Measurements from ENCODE around the gene SATB2.

SATB2 gene

DNA sequence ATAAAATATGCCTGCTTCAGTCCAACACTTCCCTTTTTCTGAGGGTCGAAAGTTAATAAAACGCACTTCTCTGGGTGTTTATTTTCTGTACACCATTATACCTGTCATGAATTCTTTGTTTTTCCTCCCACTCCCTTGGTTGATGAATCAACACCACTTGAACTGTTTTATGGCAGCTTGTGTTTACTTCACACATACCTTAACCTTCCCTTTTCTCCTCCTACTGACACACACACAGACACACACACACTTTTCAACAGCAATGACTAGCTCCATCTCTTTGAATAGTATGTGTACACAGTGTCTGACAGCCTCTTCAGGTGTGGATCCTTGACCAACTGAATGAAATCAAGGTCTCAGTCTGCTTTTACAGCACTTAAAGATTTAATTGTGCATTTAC, 91.3 kb downstream of the SATB2 start:
- TF ChIP-seq, protein P1, sequence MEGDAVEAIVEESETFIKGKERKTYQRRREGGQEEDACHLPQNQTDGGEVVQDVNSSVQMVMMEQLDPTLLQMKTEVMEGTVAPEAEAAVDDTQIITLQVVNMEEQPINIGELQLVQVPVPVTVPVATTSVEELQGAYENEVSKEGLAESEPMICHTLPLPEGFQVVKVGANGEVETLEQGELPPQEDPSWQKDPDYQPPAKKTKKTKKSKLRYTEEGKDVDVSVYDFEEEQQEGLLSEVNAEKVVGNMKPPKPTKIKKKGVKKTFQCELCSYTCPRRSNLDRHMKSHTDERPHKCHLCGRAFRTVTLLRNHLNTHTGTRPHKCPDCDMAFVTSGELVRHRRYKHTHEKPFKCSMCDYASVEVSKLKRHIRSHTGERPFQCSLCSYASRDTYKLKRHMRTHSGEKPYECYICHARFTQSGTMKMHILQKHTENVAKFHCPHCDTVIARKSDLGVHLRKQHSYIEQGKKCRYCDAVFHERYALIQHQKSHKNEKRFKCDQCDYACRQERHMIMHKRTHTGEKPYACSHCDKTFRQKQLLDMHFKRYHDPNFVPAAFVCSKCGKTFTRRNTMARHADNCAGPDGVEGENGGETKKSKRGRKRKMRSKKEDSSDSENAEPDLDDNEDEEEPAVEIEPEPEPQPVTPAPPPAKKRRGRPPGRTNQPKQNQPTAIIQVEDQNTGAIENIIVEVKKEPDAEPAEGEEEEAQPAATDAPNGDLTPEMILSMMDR (IDR thresholded peaks at IDR 0.05; ENCODE audit: low read depth, low read length): no peak
- no peaks in the 10 kb centered on the region for H3K36me3 ChIP-seq
- H3K4me1 ChIP-seq: peaks cover 7% of the 10 kb centered on the region
- H3K27me3 ChIP-seq: no peaks in the 10 kb centered on the region
- no peak overlapping the region for H3K4me3 ChIP-seq (ENCODE audit: low read depth, low read length)
- DNase-seq: no peak
- no peaks in the 10 kb centered on the region for H3K9me3 ChIP-seq

- Histone ChIP-seq H3K4me1 (peaks cover 4% of the 10 kb centered on the region), H3K36me3 (no peaks in the 10 kb centered on the region), H3K27me3 (no peaks in the 10 kb centered on the region), H3K4me3 (ENCODE audit: low read depth, low read length) (no peak overlapping the region), H3K9me3 (no peaks in the 10 kb centered on the region)
- no peak for DNase-seq
- TF ChIP-seq, protein P1 (IDR thresholded peaks at IDR 0.05; ENCODE audit: low read depth, low read length): no peak
Measured at GRCh38 chr2:199364153-199364552, 93.6 kb downstream of the SATB2 start.

- H3K36me3 ChIP-seq: no peaks in the 10 kb centered on the region
- no peaks in the 10 kb centered on the region for H3K27me3 ChIP-seq
- no peak for DNase-seq
- no peaks in the 10 kb centered on the region for H3K4me1 ChIP-seq
- H3K9me3 ChIP-seq: no peaks in the 10 kb centered on the region
- TF ChIP-seq, protein P1 (IDR thresholded peaks at IDR 0.05; ENCODE audit: low read depth, low read length): no peak
- H3K4me3 ChIP-seq (ENCODE audit: low read depth, low read length): no peak overlapping the region
Measured at GRCh38 chr2:199356412-199356811, 101.3 kb downstream of the SATB2 start.

DNA sequence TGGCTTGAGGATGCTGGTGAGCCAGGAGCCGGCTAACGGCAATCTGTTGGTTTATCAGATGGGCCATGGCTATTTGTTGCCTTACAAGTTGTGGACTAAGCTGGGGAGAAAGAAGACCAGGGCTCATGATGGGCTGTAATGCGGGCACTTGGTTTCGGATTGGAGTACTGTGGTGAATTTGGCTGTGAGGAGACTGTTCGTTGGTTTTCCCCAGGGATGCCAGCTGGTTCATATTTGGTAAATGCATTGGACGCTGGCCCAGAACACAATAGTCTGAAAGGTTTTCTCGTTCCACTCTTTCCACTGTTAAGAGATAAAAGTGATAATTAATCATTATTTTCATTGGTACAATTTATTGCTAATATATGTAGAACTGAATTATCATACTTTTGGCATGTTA, 108.9 kb downstream of the SATB2 start:
- H3K36me3 ChIP-seq: no peaks in the 10 kb centered on the region
- TF ChIP-seq, protein P1 (IDR thresholded peaks at IDR 0.05; ENCODE audit: low read depth, low read length): no peak
- no peaks in the 10 kb centered on the region for H3K27me3 ChIP-seq
- H3K4me3 ChIP-seq (ENCODE audit: low read depth, low read length): peak overlapping the region; percentile 4; the same call in 1 of the 2 replicates
- peaks cover 3% of the 10 kb centered on the region; the same call in 1 of the 2 replicates for H3K4me1 ChIP-seq
- H3K9me3 ChIP-seq: no peaks in the 10 kb centered on the region
- peak; percentile 62 for DNase-seq

DNA sequence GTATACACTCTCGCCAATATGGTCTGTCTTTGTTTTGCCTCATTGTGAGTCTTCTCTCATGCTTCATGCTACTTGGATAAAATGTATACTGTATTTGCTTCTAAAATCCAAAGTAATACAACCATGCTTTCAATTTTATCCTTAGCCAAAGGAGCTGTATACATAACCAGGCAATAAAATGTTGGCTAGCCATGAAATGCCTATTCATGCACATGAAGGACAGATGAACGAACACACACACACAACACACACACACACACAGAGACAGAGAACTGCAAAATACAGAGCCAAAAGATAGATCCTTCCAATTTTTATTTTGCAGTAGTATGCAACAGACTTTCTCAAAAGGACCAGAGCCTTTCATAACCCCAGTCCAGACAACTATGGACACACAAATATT, 113.7 kb downstream of the SATB2 start:
- Histone ChIP-seq H3K4me3 (ENCODE audit: low read depth, low read length) (no peak overlapping the region), H3K36me3 (no peaks in the 10 kb centered on the region), H3K4me1 (peaks cover 9% of the 10 kb centered on the region), H3K27me3 (no peaks in the 10 kb centered on the region), H3K9me3 (no peaks in the 10 kb centered on the region)
- TF ChIP-seq, protein P1 (IDR thresholded peaks at IDR 0.05; ENCODE audit: low read depth, low read length): no peak
- DNase-seq: no peak

GRCh38 chr2:199342334-199342733, 115.4 kb downstream of the SATB2 start:
- no peaks in the 10 kb centered on the region for H3K27me3 ChIP-seq
- no peak overlapping the region for H3K4me3 ChIP-seq (ENCODE audit: low read depth, low read length)
- H3K36me3 ChIP-seq: no peaks in the 10 kb centered on the region
- H3K4me1 ChIP-seq: peaks cover 6% of the 10 kb centered on the region; the same call in 1 of the 2 replicates
- TF ChIP-seq, protein P1 (IDR thresholded peaks at IDR 0.05; ENCODE audit: low read depth, low read length): no peak
- H3K9me3 ChIP-seq: no peaks in the 10 kb centered on the region
- DNase-seq: no peak
